Gastroesophageal sphincter (tissue), 3 donors: ENCODE data around the gene ITGB5.

Experiments
- CTCF ChIP-seq, 4 experiments: fragments of 200-600 bp in 2 of 4; fragments of 450-650 bp in 2 of 4; sonication (generic) in 1 of 4; IDR thresholded peaks; one replicate each; pipeline ENCODE4 v1.5.1; 2017 to 2019; ENCODE audit warnings: antibody characterized with exemption in 4 of 4, mild to moderate bottlenecking in 2 of 4, moderate library complexity in 2 of 4
- POLR2A ChIP-seq, 2 donors: fragments of 450-650 bp; IDR thresholded peaks; one replicate each; pipeline ENCODE4 v1.6.1; 2017; ENCODE audit warnings: antibody characterized with exemption in 2 of 2, mild to moderate bottlenecking in 2 of 2, moderate library complexity in 1 of 2

DNA sequence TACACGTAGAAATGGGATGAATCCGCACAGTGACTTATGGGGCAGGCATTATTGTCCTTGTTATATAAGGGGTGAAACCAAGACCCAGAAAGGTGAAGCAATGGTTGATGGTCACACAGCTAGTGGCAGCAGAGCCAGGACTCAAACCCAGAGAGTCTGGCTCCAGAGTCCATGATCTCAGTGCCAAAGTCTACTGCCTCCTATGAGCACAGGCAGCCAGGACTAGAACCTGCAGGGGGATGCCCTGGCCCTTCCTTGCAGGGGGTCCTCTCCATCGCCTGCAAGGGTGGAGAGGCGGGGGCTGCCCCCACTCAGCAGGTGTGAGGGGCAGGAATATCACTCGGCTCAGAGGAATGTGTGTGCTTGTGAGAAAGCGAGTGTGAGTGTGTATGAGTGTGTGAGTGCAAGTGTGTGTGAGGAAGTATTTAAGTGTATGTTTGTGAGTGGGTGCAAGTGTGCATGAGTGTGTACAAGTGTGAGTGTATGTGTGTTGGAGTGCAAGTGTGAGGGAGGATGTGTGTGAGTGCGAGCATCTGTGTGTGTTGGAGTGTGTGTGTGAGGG is 112.2 kb downstream of the ITGB5 start:
- TF ChIP-seq CTCF (IDR thresholded peaks at IDR 0.05) (no peak), POLR2A (IDR thresholded peaks at IDR 0.05) (no peak)
